ENCODE measurements around the gene LPAR2.
"Not testable (repeated sequence)": the region's sequence is repeated elsewhere in the genome, so short reads cannot be mapped to it uniquely, and the experiment has no call there.

LPAR2 gene

DNA sequence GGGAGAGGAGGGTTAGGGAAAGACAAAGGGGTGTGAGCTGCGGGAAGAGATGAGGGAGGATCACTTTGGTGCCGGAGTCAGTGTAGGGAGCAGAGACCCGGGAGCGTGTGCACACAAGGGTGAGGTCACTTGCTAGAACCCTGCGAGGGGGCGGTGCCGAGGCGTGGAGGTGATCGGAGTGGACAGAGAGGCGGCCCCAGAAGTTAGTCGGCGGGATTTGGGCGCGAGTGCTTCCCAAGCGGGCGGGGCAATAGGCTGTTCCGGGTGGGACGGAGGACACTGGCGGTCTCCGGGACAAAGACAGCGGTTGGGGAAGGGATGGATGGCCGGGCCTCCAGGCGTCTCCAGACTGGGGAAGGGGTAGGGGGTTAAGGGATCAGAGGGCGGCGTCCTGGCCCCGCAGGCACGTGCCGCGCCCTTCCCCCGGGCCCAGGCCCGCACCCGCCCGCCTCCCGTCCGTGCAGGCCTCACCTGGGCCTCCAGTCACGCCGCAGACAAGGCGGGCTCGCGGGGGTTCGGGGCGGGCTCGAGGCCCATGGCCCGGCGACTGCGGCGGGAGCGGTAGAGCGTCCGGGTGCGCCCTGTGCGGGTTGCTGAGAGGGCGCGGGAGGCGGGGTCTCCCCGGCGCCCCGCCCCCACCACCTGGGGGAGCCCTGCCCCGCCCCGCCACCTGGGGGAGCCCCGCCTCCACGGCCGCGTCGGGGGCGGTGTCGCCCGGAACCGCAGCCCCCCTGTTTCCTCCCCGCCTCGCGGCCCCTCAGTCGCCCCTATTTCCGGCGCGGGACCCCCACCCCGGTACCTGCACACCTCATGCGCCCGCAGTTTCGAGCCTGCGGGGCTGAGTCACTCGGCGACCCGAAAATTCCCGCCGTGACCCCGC, at the start of gene LPAR2:
Gene LPAR2 (minus strand): TSS at position 600 of the 880 bp plus-strand sequence. CDS start 945 bp downstream, outside the sequence.
- peak in 1 of 2 donors; percentile 49 for DNase-seq

DNA sequence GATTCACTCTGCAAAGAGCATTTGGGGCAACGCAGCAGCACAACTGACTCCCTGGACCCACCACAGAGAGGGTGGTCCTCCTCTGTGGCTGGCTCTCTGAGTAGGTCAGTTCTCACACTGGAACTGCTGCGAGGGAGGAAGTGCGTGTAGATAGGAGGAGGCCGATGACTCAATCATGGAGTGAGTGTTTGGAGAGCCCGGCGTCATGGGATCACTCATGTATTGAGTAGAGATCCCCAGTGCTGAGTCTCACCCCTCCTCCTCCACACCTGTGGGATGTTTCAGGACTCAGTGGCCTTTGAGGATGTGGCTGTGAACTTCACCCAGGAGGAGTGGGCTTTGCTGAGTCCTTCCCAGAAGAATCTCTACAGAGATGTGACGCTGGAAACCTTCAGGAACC, 49.6 kb upstream of the LPAR2 start:
- no peak for DNase-seq

DNA sequence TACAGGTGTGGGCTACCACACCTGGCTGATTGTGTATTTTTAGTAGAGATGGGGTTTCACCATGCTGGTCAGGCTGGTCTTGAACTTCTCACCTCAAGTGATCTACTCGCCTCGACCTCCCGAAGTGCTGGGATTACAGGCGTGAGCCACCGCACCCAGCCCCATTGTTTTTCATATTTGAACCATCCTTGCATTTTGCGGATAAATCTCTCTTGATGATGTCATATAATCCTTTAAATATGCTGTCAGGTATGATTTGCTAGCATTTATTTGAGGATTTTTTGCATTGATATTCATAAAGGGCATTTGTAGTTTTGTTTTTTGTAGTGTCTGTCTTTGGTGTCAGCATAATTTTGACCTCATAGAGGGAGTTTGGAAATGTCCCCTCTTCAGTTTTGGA, 46.3 kb upstream of the LPAR2 start:
- no peak for DNase-seq

DNA sequence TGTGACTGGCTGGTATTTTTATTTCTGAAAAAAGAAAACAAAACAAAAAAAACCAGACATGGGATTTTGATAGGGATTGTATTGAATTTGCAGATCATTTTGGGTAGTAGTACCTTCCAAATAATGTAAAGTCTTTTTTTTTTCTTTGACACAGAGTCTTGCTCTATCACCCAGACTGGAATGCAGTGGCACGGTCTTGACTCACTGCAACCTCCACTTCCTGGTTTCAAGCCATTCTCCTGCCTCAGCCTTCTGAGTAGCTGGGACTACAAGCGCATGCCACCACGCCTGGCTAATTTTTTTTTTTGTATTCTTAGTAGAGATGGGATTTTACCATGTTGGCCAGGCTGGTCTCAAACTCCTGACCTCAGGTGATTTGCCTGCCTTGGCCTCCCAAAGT, 44.8 kb upstream of the LPAR2 start:
- DNase-seq = no peak

DNA sequence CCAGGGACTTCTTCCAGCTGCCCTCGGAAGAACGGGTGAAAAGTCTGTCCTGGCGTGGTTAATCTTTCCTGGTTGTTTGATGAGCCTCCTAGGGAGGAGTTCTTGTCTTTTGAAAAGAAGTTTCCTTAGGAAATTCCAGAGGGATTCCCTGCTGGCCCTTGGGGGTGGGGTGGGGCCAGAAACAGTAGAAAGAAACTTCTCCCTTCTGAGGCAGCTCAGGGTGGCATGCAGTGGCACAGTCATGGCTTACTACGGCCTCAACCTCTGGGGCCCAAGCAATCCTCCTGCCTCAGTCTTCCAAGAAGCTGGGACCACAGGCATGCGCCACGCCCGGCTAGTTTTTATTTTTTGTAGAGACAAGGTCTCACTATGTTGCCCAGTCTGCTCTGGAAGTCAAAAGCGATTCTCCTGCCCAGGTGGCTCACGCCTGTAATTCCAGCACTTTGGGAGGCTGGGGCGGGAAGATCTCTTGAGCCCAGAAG, 42.1 kb upstream of the LPAR2 start:
- DNase-seq = no peak

DNA sequence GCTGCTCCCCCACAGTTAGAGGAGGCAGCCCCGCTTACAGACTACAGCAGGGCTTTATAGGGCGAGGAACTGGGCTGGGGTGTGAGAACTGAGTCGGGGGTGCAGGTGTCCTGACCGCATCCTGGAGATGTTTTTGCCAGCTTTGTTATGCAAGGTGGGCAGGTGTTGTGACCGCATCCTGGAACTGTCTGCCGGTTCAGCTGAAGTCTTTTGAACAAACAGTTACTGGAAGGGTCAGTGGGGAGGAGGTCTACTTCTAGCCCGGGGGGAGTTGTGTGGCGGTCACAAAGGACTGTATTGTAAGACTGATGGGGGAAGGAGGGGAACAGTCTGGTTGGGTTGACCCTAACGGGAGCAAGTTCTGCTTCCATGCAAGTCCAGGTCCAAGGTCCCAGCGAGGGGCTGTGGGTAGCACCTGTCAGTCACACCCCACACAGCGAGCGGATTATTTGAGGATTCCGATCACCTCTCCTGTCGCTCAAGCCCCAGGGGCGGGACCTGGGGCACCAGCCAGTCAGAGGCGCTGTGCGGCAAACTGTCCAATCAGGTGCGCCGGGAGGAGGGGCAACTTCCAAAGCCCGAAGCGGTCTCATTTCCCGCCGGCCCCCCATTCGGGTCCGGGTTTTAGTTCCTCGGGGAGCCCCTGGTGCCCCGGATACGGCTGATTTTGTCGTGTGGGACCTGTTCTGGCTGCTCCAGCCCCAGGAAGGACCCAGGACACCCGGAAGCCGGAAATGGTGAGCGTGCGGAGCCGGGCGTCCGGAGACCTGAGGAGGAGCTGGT, 40.4 kb upstream of the LPAR2 start, which contains the start of gene ZNF101:
Gene ZNF101 (plus strand): TSS at position 610 of the 783 bp plus-strand sequence. CDS start 125 bp downstream, at position 735.
- peak; percentile 77 to 81 for DNase-seq

DNA sequence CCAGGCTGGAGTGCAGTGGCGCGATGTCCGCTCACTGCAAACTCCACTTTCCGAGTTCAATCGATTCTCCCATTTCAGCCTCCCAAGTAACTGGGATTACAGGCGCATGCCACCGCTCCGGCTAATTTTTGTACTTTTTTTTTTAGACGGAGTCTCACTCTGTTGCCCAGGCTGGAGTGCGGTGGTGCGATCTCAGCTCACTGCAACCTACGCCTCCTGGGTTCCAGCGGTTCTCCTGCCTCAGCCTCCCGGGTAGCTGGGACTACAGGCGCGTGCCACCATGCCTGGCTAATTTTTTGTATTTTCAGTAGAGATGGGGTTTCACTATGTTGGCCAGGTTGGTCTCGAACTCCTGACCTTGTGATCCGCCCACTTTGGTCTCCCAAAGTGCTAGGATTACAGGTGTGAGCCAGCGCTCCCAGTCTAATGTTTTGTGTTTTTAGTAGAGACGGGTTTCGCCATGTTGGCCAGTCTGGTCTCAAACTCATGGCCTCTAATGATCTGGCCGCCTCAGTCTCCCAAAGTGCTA, 37.5 kb upstream of the LPAR2 start:
- not testable (repeated sequence) for DNase-seq

DNA sequence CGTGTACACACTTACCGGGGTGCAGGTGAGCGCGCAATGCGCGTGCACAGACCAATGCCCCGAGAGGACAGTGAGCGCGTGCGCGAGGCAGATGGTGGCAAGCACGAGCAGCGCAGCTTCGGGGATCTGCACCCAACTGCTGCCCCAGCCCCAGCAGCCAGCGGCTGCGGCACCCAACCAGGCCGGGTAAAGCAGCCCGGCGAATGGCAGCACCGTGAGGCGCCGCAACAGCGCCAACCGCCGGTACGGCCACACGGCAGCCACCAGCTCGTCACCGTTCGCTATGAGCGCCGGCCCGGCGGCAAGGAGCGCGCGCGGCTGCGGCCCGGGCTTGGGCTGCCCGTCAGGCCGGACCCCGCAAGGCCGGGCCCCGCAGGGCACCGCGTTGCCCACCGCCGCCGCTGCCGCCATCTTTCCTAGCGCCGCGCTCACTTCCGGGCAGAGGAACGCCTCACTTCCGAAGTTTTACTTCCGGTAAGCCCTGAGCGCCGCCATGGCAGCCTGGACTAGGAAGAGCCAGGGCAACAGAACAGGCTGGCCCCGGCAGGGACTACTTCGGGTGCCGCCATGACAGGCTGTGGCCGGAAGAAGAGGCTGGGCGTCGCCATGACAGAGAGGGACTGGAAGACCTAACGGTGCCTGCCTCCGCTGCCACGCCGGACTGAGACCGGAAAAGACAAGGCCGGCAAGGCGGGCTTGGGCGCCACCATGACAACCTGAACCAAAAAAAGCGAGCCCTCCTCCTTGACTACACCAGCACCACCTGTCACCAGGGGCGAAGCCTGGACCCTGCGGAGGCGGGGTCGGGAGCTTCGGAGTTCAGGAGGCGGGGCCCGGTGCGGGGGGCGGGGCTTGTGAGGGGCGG, 35.5 kb upstream of the LPAR2 start, which contains the start of gene ATP13A1:
Gene ATP13A1 (minus strand): TSS at position 421 of the 865 bp plus-strand sequence. CDS start 10 bp downstream, at position 411.
- DNase-seq = peak; percentile 94

DNA sequence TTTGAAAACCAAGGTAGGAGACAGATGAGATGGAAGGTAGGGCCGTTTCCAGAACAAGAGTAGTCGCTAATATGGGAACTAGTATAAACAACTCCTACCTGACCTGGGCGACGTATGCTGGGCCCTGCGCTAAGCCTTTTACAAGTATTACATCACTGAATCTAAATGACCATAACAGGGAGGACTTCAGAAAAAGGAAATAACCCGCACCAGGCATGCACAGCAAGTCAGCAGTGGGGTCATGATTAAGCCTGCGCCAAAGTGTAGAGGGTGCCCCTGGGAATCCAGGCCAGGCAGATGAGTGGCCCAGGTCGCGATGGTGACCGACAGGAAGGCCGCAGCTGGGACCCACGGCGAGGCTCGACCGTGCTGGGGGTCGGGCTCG, 34.8 kb upstream of the LPAR2 start:
- no peak for DNase-seq

DNA sequence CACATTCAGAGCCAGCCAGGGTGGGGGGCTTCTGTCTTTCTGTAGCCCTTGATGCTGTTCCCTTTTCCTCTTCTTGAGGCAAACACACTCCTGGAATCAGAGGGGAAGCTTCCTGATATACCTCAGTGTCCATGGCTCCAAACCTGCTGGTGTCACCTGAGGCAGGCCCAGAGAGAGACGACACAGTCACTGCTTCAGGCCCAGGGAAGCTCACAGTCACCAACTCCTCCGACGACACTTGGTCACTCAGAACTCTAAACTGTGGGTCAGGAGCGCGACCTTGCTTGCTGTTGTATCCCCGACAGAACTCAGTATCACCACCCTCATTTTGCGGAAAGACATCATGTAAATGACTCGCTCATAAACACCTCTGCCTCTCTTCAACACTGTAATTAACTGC, 34.3 kb upstream of the LPAR2 start:
- DNase-seq = no peak

DNA sequence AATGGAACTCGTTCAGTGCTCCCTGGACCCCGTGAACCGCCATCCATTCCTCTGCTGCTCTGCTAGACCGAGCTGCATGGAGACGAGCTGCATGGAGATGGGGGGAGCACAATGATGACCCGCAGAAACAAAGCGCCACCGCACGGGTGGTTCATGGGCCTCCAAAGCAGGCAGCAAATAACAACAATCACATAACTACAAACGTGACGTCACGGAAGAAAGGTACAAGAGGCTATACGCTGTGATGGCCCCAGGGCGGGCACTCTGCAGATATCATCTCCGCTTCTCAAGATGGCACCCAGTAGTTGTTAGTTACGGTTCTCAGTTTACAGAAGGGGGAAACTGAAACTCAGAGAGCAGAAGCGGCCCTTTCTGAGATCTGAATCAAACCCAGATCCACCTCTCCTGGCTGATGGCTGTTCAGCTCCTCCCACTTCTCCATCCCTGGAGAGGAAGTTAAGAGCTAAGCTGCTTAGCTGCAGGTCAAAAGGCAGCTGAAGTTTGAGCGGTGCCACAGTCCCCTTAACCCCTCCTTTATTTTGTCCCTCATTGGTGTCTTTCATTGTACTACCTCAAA, 33.7 kb upstream of the LPAR2 start:
- DNase-seq = peak in 1 of 2 donors; percentile 4

DNA sequence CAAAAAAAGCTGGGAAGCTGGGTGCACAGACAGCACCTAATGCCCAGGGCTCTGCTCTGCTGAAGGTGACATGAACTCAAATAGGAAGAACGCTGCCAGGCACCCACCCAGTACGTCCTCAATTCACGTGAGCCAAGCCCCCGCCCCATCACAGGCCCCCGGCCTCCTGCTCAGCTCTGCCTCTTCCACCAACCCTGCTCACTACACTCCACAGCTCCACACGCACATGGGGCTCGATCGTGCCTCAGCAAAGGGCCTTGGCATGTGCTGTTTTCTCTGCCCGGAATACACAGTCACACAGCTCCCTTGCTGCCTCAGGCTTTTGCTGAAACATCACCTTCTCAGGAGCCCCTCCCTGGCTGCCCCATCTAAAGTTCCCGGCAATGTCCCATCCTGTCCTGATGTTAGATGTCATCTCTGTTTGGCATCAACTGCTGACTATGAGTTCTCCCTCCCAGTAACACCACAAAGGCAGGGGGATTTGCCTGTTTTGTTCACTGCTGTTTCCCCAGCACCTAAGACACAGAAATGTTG, 33.2 kb upstream of the LPAR2 start:
- no peak for DNase-seq

DNA sequence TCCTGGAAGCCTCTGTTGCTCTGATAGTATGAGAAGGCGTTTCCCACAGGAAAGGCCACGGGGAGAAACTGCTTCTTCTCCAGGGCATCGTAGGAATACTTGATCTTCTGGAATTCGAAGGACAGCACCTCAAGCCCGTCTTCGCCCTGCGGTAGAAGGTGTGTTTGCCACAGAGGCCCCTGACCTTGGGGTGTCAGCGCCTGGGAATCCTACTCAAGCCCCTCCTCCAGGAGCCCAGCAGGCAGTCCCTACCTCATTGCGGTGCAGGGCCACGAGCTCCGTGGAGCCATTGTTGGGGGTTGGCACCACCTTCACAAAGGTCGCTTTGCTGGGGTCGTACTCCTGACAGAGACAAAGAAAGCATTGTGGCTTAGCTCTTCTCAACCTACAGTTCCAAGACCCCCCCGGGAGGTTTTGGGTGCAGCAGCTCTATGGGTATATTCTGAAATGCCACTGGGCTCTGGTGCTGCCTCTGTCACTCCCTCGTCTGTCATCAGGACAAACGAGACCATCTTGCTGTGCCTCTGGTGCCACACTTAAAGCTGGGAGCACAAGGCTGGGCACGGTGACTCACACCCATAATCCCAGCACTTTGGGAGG, 31.7 kb upstream of the LPAR2 start:
- DNase-seq = no peak

DNA sequence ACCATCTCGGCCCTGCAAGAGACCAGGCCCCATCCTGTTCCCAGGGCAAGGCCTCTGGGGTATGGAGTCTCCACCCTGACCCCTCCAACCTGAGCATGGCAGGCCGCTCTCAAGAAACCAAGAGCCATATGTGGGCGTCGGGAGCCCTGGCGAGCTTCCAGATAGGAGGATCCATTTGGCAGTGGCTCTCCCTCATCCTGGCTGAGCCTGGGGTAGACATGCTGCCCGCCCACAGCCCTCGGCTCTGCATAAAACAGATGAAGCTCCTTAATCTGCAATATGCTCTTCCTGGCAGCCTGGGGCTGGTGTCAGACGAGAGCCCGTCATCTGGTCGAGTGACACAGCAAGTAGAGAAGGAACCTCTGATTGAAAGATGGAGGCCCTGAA, 29.4 kb upstream of the LPAR2 start:
- no peak for DNase-seq

DNA sequence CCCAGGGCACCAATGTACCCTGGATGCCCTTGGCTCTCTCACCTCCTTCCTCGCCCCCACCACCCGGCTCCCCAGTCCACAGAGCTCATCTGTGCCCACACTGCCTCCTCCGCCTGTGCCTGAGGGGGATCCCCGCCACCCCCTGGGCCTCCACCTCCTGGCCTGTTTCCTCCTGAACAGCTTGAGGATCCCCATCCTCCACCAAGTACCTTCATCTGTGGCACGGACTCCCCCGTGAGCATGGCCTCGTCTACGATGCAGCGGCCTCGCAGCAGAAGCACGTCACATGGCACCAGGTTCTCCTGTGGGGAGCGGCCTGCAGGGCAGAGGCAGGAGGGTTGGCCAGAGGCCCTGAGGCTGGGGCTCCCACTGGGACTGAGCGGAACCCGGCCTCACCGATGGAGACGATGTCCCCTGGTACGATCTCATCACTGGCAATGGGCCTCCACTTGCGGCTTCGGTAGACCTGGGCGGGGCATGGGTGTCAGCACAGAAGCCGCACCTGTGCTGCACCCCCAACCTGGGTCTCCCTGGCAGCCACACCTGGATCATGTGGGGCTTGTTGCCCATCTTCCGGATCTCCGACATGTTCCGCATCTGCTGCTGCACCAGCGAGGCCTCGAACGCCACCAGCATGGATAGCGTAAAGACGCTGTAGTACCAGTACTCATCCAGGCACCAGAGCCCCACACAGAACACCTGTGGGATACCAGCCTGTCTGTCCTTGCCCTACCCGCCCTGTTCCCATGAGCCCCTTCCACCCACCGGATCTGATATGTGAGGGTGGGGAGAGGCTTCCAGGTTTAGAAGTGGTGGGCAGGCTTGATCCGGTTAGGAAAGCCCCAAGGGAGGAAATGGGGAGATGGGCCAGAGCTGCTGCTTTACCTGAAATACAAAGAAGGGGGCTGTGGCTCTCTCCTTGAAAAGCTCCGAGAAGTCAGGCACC, 28.7 kb upstream of the LPAR2 start:
- no peak for DNase-seq

DNA sequence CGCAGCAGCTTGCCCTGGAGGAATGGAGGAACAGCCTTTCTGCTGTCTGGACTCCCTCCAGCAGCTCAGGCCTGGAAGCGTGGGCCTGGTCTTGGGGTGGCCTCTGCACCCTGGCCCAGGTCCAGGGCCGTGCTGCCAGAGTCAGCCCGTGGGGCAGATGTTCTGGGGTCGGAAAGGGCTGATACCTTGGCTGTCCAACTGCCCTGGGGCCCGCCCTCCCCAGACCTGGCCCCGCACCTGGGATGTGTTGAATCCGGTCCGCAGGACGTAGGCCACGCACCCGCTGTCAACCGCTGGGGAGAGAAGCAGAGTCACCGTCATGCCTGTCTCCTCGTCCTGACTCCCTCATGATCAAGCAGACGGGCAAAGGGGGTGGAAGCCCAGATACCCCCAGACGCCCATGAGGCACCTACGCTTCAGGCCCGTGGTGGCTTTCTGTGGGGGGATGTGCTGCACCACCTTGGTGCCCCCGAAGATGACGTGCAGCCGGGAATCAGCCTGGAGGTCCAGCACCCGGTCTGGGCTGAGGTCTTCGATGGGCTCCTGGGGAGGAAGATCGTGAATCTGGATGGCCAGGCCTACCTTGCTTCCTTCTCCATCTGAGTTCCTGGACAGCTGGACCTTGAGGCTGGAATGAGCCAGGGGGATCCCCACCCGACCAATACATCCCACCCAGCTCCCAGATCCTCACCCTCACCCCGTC, 27.8 kb upstream of the LPAR2 start:
- no peak for DNase-seq

DNA sequence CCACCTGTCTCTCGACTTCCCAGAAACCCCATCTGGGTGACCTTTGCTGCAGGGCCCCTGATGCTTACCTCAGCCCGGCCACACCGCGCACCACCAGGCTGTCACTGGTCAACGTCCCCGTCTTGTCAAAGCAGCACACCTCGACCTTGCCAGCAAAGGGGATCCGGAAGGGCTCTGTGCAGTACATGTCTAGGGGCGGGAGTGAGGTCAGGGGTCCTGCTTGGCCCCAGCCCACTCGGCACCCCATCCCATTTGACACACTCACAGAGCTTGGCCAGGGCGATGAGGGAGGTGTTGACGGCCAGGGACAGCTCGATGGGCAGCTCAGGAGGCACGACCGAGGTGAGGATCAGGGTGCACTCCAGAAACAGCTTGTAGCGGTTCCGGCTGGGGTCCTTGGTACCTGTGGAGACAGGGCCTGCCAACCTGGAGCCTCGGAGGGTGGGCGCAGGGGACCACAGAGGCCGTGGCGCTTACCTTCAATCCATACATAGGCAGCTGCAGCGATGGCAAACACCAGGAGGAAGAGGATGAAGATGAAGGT, 27.1 kb upstream of the LPAR2 start:
- DNase-seq = no peak

DNA sequence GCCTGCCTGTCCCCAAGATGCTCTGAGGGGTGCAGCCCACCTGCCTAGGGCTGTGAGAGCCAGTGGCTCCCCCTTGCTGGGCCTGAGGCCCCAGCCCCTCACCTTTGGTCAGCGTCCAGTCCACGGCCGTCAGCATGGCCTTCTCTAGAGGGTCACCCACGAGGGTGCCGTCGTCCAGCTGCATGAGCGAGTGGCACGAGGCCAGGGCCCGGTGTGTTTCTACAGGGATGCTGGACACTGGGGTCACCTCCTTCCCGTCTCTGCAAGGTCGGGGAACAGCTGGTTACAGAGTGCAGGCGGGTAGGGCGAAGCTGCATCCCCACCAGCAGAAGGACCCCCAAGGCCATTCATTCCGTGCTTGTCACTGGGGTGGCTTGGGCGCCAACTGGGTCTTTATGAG, 26.4 kb upstream of the LPAR2 start:
- DNase-seq = no peak

DNA sequence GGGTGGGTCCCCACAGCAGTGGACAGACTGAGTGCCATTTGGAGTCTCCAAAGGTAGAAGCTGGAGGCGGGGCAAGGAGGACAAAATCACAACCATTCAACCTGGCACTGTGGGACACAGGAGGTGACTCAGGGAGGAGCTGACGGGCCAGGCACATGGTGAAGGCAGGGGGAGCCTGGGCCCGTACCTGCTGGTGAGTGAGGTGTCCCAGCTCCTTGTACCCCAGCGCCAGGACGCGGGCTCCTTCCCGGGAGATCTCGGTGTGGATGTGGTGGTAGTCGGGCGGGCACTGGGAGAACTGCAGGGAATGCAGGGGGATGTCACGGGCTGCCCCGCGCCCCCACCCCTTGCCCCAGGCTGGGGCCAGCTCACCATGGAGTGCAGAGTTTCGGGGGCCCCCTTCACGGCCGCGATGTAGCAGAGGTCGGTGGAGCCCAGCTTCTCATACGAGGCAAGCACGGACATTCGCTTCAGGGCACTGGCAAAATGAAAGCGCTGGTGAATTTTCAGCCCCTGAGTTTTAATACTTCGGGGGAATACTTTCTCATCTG, 25.7 kb upstream of the LPAR2 start:
- no peak for DNase-seq
